K562 (cell line): Measurements from ENCODE around the gene SYNGR3. TPM values are rescaled to one million over a fixed set of nuclear protein-coding genes. Genes with fewer than 3 reads are reported as not detected.

ENCODE experiments used
- BRCA1 ChIP-seq, 2 experiments: fragments of 450-650 bp in 1 of 2; sonication (generic) in 1 of 2; formaldehyde crosslinking in 1 of 2; IDR thresholded peaks; 2 replicates each; pipeline versions ENCODE4 v1.5.0 to v1.6.1; 2017 to 2020; ENCODE audit warnings: mild to moderate bottlenecking in 1 of 2, missing genetic modification reagents in 1 of 2
- CEBPB ChIP-seq: fragments of 450-650 bp; IDR thresholded peaks from 2 replicates; pipeline ENCODE4 v1.6.1; 2016; ENCODE audit warnings: missing genetic modification characterization, missing compliant biosample characterization
- CXXC5 ChIP-seq: fragments of 250-450 bp; sonication (Bioruptor Pico); IDR thresholded peaks from 2 replicates; pipeline ENCODE4 v1.8.0; 2022; ENCODE audit warnings: inconsistent platforms, mild to moderate bottlenecking, moderate library complexity
- EHMT2 ChIP-seq: fragments of 450-650 bp; IDR thresholded peaks from 2 replicates; pipeline ENCODE4 v1.6.1; 2018; ENCODE audit warnings: antibody characterized with exemption
- ERF ChIP-seq: fragments of 450-650 bp; formaldehyde crosslinking; IDR thresholded peaks from 2 replicates; pipeline ENCODE4 v1.4.0; 2020; ENCODE audit warnings: mild to moderate bottlenecking, mixed read lengths
- FIP1L1 ChIP-seq: fragments of 200-400 bp; formaldehyde crosslinking; IDR thresholded peaks from 2 replicates; pipeline ENCODE4 v1.6.1; 2018; ENCODE audit warnings: mild to moderate bottlenecking, low read depth, low read length; ENCODE audit not compliant: poor library complexity, severe bottlenecking
- FOXM1 ChIP-seq, 2 experiments: fragments of 450-650 bp in 1 of 2; sonication (generic) in 1 of 2; formaldehyde crosslinking in 1 of 2; IDR thresholded peaks; 2 replicates each; pipeline versions ENCODE4 v1.6.1 to v1.9.0; 2017 to 2022; ENCODE audit warnings: low read depth in 2 of 2, mild to moderate bottlenecking in 2 of 2, missing genetic modification reagents in 1 of 2, moderate library complexity in 1 of 2
- HEY1 ChIP-seq: fragments of 250-450 bp; sonication (Bioruptor Pico); IDR thresholded peaks from 2 replicates; pipeline ENCODE4 v1.5.0; 2020; ENCODE audit warnings: mild to moderate bottlenecking, moderate library complexity, borderline replicate concordance
- HNRNPUL1 ChIP-seq: fragments of 200-400 bp; formaldehyde crosslinking; IDR thresholded peaks from 2 replicates; pipeline ENCODE4 v1.6.1; 2017; ENCODE audit warnings: low read length
- IFI16 ChIP-seq: fragments of 250-450 bp; sonication (Bioruptor Pico); IDR thresholded peaks from 2 replicates; pipeline ENCODE4 v2.1.2; 2022; ENCODE audit warnings: mild to moderate bottlenecking, inconsistent platforms
- KHSRP ChIP-seq: fragments of 450-650 bp; IDR thresholded peaks from 2 replicates; pipeline ENCODE4 v1.6.1; 2017
- MEIS2 ChIP-seq: fragments of 450-650 bp; IDR thresholded peaks from 2 replicates; pipeline ENCODE4 v1.6.1; 2014; ENCODE audit warnings: mild to moderate bottlenecking; ENCODE audit not compliant: partially characterized antibody
- MTA3 ChIP-seq: fragments of 450-650 bp; formaldehyde crosslinking; IDR thresholded peaks from 2 replicates; pipeline ENCODE4 v1.6.1; 2017; ENCODE audit warnings: mild to moderate bottlenecking, borderline replicate concordance
- NUFIP1 ChIP-seq: fragments of 450-650 bp; IDR thresholded peaks from 2 replicates; pipeline ENCODE4 v1.6.1; 2018; ENCODE audit not compliant: partially characterized antibody
- POLR2B ChIP-seq: fragments of 450-650 bp; IDR thresholded peaks from 2 replicates; pipeline ENCODE4 v1.6.1; 2018; ENCODE audit warnings: low read depth; ENCODE audit not compliant: partially characterized antibody
- POLR2G ChIP-seq: fragments of 200-400 bp; formaldehyde crosslinking; IDR thresholded peaks from 2 replicates; pipeline ENCODE4 v1.6.1; 2017; ENCODE audit warnings: low read depth, mild to moderate bottlenecking, antibody characterized with exemption, low read length, moderate library complexity
- POLR3A ChIP-seq: IDR thresholded peaks from 2 replicates; pipeline ENCODE4 v1.6.1; 2011; ENCODE audit warnings: borderline replicate concordance, mild to moderate bottlenecking, moderate library complexity; ENCODE audit not compliant: insufficient read length, insufficient read depth; ENCODE audit errors: extremely low read depth
- SAP30 ChIP-seq: fragments of 200-600 bp; sonication (generic); IDR thresholded peaks from 2 replicates; pipeline ENCODE4 v1.6.1; 2012; ENCODE audit warnings: borderline replicate concordance, low read depth, mild to moderate bottlenecking, moderate library complexity, low read length, control low read depth, inconsistent platforms; ENCODE audit not compliant: insufficient read depth, poor library complexity, severe bottlenecking
- SMAD1 ChIP-seq: fragments of 150-350 bp; IDR thresholded peaks from 2 replicates; pipeline ENCODE4 v1.6.1; 2014; ENCODE audit warnings: low read length, low read depth; ENCODE audit not compliant: partially characterized antibody
- SMAD4 ChIP-seq: fragments of 250-450 bp; sonication (Bioruptor Pico); conservative IDR thresholded peaks from 2 replicates; pipeline ENCODE4 v1.8.0; 2021; ENCODE audit warnings: inconsistent platforms, mild to moderate bottlenecking, moderate library complexity
- SNRNP70 ChIP-seq: fragments of 200-400 bp; formaldehyde crosslinking; optimal IDR thresholded peaks from 2 replicates; pipeline ENCODE3; 2017; ENCODE audit warnings: low read depth, low read length
- SREBF1 ChIP-seq: fragments of 150-350 bp; IDR thresholded peaks from 2 replicates; pipeline ENCODE4 v1.6.1; 2014; ENCODE audit warnings: antibody characterized with exemption, low read depth, low read length, borderline replicate concordance
- SUPT5H ChIP-seq: fragments of 450-650 bp; IDR thresholded peaks from 2 replicates; pipeline ENCODE4 v1.6.1; 2016
- TAF7 ChIP-seq: fragments of 450-650 bp; IDR thresholded peaks from 2 replicates; pipeline ENCODE4 v1.6.1; 2016; ENCODE audit warnings: missing genetic modification characterization, missing compliant biosample characterization
- TCF7 ChIP-seq: sonication (generic); IDR thresholded peaks from 2 replicates; pipeline ENCODE4 v1.6.1; 2016; ENCODE audit warnings: antibody characterized with exemption, borderline replicate concordance
- TCFL5 ChIP-seq: fragments of 250-450 bp; sonication (Bioruptor Pico); conservative IDR thresholded peaks from 2 replicates; pipeline ENCODE4 v1.6.1; 2021; ENCODE audit warnings: mild to moderate bottlenecking, moderate library complexity, matching md5 sums
- TFAM ChIP-seq: fragments of 250-450 bp; sonication (Bioruptor Pico); conservative IDR thresholded peaks from 2 replicates; pipeline ENCODE4 v1.5.0; 2021; ENCODE audit warnings: mild to moderate bottlenecking, moderate library complexity
- ZBTB8A ChIP-seq: fragments of 450-650 bp; IDR thresholded peaks from 2 replicates; pipeline ENCODE4 v1.6.1; 2018; ENCODE audit warnings: mild to moderate bottlenecking, moderate library complexity; ENCODE audit not compliant: partially characterized antibody
- ZNF384 ChIP-seq: IDR thresholded peaks from 2 replicates; pipeline ENCODE4 v1.6.1; 2012; ENCODE audit warnings: low read depth, low read length, improper control_type of control experiment
- polyA plus RNA-seq, 8 experiments: library from polyadenylated mRNA; depleted of rRNA in 4 of 8; stranded (reverse) in 5 of 8; unstranded in 3 of 8; fragments of >200 nt; fragmentation: Nextera tagmentation in 2 of 8; fragmentation: Illumina TruSeq in 1 of 8; extraction: Ambion mirVana in 2 of 8; extraction: Trizol in 1 of 8; gene quantifications; 2 replicates each; pipeline versions ENCODE4 v1.2.1 to v1.2.3, GENCODE V29; 2011 to 2014; ENCODE audit warnings: inconsistent platforms in 1 of 8, missing spikeins in 1 of 8
- total RNA-seq, 7 experiments: library from RNA; depleted of rRNA in 6 of 7; stranded (reverse); fragments of >200 nt in 6 of 7; fragmentation: Illumina TruSeq in 2 of 7; extraction: Trizol in 2 of 7; gene quantifications; 2 replicates each; pipeline versions ENCODE4 v1.2.1 to v1.2.3, GENCODE V29; 2011 to 2021; ENCODE audit warnings: low replicate concordance in 1 of 7
- TF ChIP-seq, protein P1 (sequence below): sonication (generic); formaldehyde crosslinking; IDR thresholded peaks from 2 replicates; pipeline ENCODE4 v1.8.1; 2023; ENCODE audit warnings: mild to moderate bottlenecking, missing genetic modification reagents

SYNGR3 gene
- total and polyA plus RNA-seq, 9 of the 15 experiments (the other 6 are each of a cell fraction or from before 2014, with no cell fraction given), result 3.7 to 69.2 (median 36.3) TPM

DNA sequence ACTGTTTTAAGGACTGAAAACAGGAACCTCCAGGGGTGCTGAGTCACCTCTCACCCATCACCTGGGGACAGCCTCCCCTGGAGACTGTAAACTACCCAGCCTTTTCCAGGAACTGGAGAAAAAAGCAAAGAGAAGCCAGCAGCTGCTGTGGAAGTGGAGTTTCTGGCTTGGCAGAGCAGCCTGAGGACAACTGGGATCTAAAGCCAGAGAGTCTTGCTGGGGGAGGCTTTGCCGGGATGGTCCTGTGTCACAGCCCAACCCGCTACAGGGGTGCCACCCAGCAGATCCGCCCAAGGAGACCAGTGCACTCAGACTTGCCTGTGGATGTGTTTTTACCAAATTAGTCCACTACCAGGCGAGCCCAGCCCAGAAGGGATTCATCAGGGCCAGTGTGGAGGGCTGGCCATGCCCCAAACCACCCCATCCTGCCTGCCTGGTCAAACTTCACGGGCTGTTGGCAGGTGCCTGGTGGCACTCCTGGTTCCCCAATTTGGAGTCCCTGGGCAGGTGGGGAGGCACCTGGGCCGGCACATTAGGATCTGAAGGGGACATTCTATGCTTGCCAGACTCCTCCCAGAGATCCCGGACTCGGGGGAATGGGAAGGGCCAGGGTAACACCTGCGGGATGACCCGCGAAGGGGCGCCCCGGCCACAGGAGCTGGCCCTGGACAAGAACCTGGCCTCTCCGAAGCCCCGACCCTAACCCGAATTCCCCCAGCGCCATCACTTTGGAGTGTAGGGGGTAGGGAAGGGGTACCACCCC, 47.5 kb upstream of the SYNGR3 start (continued):
- no peak for TF ChIP-seq HEY1 (CRISPR knock-in tag)
- TF ChIP-seq SAP30, result no peak
- no peak for TF ChIP-seq TCFL5 (CRISPR knock-in tag)
- TF ChIP-seq TAF7 (tag), result no peak
- TF ChIP-seq SUPT5H, result no peak
- no peak for TF ChIP-seq FIP1L1
- TF ChIP-seq CXXC5, result no peak
- TF ChIP-seq ZBTB8A, result no peak
- no peak for TF ChIP-seq TFAM (CRISPR knock-in tag)
- no peak for TF ChIP-seq CEBPB (tag)
- TF ChIP-seq KHSRP, result no peak
- no peak for TF ChIP-seq SNRNP70
- TF ChIP-seq, protein P1, sequence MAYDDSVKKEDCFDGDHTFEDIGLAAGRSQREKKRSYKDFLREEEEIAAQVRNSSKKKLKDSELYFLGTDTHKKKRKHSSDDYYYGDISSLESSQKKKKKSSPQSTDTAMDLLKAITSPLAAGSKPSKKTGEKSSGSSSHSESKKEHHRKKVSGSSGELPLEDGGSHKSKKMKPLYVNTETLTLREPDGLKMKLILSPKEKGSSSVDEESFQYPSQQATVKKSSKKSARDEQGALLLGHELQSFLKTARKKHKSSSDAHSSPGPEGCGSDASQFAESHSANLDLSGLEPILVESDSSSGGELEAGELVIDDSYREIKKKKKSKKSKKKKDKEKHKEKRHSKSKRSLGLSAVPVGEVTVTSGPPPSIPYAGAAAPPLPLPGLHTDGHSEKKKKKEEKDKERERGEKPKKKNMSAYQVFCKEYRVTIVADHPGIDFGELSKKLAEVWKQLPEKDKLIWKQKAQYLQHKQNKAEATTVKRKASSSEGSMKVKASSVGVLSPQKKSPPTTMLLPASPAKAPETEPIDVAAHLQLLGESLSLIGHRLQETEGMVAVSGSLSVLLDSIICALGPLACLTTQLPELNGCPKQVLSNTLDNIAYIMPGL (CRISPR knock-in tag), result no peak
- no peak for TF ChIP-seq BRCA1 (IDR thresholded peaks at IDR 0.05)
- TF ChIP-seq BRCA1 (CRISPR knock-in tag; IDR thresholded peaks at IDR 0.05), result no peak
- no peak for TF ChIP-seq FOXM1 (IDR thresholded peaks at IDR 0.05; ENCODE audit: low read depth)
- TF ChIP-seq FOXM1 (CRISPR knock-in tag; IDR thresholded peaks at IDR 0.05; ENCODE audit: low read depth), result no peak
- TF ChIP-seq NUFIP1, result no peak
- TF ChIP-seq POLR2G, result no peak
- TF ChIP-seq SMAD1, result no peak
- TF ChIP-seq SREBF1, result no peak
- TF ChIP-seq SMAD4, result no peak
- TF ChIP-seq POLR2B, result no peak
- no peak for TF ChIP-seq ERF (CRISPR knock-in tag)
- no peak for TF ChIP-seq HNRNPUL1
- TF ChIP-seq EHMT2, result no peak
- peak; percentile 89 for TF ChIP-seq MEIS2
- no peak for TF ChIP-seq ZNF384
- TF ChIP-seq MTA3, result no peak
- no peak for TF ChIP-seq TCF7
- TF ChIP-seq IFI16 (CRISPR knock-in tag), result no peak
- TF ChIP-seq POLR3A, result no peak
